GM19328 (cell line): ENCODE measurements around the gene INPP5B.
"Not testable (repeated sequence)": the region's sequence is repeated elsewhere in the genome, so short reads cannot be mapped to it uniquely, and the experiment has no call there.

ENCODE experiments used
- ATAC-seq: cut with Tn5 transposase; IDR thresholded peaks from one replicate; pipeline ENCODE4 v1.9.1; 2021; ENCODE audit warnings: mild to moderate bottlenecking, moderate library complexity; ENCODE audit not compliant: unreplicated experiment

The INPP5B gene

DNA sequence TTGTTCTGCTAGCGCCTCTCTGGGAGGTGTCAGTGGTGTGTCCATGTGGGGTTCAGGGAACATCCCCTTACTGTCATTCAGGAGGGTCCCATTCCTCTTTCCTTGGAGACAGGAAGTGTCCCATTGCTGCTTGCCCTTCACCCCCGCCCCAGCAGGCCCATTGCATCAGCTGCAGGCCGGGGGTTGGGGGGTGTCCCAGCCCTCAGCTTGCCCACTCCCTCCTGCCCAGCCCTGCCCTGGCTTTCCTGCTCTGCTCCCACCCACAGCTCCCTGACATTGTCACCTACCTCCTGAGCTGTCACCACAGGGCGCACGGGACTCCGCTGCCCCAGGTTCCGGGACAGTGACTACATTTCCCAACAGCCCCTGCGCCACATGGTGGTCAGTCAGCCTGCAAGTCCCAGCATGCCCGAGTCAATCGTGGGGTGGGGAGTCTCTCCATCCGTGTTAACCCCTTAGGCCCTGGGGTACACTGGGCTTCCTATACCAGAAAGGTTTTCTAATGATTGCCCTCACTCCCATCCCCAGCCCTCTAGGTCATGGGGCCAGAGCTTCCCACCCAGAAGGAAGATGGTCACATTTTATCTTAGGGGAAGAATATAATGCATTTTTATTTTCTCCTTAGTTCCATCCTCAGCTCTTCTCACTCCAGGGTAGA lies at the start of gene INPP5B:
TSS of gene INPP5B (minus strand) at position 351 of the 658 bp plus-strand sequence. CDS start 745 bp downstream, outside the sequence.
- ATAC-seq = peak; percentile 76

DNA sequence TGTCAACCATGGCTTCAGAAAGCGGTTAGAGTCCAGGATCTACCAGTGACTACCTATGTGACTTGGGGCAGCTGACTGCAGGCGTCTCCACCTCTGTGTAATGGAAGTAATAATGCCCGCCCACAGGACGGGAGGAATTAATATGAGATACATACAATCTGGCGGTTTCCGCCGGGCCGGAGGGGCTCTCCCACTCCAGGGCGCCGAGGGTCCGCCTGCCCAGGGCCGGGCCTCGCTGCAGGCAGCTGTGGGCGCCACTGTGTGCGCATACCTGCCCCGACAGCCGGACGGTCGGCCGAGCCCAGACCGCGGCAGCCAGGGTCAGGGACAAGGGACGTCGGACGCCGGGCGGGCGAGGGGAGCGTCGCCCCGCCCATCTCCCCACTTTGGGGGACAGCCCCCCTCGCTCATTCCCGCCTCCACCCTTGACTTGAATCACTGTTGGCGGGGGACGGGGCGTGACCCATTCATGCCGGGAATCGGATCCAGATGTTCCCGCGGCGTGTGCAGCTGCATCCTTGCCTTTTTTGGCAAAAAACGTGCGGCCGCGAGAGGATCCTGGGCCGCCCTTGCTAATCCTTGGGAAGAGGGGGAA lies 49.0 kb upstream of the INPP5B start:
- ATAC-seq = no peak

DNA sequence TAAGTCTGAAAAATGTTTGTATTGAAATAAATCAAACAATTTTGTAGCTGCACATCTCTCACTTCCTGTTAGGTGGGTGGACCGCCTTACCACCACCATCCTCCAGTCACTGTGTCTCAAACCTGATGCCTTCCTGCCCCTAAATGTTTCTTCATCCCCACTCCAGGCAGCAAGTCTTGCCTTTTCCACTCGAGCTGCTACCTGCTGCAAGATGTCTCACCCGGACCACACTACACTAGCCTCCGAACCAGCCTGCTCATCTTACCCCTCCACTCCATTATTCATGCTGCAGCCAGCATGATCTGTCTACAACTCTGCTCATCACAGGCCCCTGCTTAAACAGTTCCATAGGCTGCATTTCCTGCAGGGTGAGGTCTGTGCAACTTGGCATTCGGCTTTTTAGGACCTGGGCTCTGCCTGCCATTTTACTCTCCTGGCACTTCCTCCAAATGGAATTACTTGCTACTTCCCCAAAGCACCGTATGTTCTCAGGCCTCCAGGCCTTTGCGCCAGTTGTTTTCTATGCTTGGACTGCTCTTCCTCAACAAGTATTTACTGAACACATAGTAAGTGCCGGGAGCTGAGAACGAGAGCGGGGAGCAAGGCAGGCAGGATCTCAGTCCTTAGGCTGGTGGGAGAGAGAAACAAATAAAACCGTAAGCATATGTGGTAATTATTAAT lies 48.2 kb upstream of the INPP5B start:
- no peak for ATAC-seq

DNA sequence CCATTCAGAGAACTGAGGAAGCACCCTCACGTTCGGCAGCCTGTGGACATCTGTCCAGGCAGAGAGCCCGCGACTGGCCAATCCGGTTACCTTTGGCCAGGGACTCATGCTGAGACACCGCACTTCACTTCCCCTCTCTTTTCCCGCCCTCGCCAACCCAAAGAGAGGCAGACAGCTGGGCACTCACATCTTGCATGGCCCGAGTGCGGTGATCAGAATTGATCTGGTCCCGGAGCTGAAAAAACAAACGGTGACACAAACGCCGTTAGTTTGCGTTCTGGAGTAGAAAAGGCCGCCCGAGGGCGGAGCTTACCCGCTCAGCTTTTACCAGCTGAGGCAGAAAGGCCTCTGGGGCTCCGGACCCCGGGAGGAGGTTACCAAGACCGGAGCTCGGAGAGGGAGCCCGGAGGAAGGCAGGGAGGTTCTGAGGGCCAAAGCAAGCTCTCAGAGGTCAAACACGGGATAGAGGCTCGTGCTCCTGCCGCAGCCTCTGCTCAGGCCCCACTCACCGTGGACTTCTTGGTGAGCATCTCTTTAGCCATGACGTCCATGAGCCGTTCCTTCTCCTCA lies 42.6 kb upstream of the INPP5B start:
- peak; percentile 16 for ATAC-seq

DNA sequence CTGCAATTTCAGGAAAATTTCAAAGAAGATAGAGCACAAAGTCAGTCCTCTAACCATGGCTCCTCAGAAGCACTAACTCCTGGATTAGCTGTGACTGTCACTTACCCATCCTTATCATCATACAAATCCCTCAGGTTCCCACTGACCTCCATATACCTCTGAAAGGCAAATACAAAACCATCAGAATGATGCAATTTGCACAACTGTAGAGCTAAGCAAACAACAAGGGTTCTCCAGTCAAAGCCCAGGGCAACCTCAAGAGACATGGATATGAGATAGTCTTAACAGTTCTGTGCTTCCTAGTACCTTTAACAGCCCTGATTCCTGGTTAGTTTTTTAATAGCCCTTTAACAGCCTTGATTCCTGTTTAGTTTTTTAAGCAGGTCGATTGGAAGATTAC lies 40.8 kb upstream of the INPP5B start:
- ATAC-seq = no peak

DNA sequence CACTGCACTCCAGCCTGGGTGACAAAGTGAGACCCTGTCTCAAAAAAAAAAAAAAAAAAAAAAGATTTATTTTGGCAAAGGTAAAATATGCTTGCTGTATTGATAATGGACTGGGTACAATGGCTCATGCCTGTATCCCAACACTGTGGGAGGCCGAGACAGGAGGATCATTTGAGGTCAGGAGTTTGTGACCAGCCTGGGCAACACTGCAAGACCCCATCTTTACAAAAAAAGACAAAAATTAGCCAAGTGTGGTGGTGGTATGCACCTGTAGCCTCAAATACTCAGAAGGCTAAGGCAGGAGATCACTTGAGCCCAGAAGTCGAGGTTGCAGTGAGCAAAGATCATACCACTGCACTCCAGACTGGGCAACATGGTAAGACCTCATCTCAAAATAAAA lies 36.7 kb upstream of the INPP5B start:
- no peak for ATAC-seq

DNA sequence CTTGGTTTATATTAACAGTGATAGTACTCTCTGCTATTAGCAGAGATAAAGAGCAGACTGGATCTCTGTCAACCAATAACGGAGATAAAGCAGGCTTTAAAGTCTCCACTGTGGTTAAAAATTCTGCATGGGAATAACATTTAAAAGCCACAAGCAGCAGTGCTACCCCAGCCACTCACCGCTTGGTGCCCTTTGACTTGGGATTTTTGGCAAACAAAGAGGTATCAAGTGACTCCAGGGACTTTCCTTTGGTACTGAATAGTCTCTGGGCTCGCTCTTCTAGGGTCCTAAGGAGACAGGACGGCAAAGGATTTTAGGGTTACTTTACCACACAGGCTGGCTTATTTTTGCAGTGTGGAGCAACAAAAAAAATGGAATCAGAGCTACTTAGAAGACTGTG lies 31.7 kb upstream of the INPP5B start:
- no peak for ATAC-seq

DNA sequence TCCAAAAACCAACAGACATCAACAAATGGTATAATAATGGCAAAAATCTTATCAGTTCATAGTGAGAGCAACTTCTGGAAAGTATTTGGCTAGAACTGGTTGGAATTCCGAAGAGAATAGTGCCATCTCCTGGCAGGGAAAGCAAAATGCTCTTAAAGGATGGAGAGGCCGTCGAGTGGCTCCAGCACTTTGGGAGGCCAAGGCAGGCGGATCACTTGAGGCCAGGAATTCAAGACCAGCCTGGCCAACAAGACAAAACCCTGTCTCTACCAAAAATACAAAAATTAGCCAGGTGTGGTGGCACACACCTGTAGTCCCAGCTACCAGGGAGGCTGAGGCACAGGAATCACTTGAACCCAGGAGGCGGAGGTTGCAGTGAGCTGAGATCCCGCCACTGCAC lies 28.2 kb upstream of the INPP5B start:
- not testable (repeated sequence) for ATAC-seq

DNA sequence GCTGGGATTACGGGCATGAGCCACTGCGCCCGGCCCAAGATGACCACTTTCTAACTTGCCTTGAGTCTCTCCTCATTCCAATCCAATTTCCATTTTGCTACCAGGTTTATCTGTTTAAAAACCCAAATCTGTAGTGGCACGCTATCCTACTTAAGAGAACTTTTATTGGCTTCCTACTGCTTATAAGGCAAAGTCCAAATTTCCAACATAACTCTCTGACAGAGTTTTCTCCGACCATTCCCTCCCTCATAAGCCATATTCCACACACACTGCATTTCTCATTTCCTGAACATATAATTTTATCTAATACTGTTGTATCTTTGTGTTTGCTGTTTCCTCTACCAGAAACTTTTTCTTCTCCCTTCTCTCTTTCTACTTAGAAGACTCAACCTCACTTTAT lies 27.7 kb upstream of the INPP5B start:
- ATAC-seq = no peak

DNA sequence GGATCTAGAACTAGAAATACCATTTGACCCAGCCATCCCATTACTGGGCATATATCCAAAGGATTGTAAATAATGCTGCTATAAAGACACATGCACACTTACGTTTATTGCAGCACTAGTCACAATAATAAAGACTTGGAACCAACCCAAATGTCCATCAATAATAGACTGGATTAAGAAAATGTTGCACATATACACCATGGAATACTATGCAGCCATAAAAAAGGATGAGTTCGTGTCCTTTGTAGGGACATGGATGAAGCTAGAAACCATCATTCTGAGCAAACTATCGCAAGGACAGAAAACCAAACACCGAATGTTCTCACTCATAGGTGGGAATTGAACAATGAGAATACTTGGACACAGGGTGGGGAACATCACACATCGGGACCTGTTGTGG lies 26.8 kb upstream of the INPP5B start:
- ATAC-seq = not testable (repeated sequence)

DNA sequence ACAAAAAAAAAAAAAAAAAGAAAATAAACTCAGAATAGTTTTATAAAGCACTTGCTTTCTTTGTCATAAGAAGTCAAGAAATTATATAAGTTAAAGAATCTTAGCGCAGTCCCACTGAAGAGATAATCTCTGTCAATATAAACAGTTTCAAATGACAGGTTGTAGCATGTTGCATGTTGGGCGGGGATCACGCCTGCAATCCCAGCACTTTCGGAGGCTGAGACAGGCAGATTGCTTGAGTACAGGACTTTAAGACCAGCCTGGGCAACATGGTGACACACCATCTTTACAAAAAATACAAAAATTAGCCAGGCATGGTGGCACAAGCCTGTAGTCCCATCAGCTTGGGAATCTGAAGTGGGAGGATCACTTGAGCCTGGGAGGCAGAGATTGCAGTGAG lies 18.4 kb upstream of the INPP5B start:
- no peak for ATAC-seq

DNA sequence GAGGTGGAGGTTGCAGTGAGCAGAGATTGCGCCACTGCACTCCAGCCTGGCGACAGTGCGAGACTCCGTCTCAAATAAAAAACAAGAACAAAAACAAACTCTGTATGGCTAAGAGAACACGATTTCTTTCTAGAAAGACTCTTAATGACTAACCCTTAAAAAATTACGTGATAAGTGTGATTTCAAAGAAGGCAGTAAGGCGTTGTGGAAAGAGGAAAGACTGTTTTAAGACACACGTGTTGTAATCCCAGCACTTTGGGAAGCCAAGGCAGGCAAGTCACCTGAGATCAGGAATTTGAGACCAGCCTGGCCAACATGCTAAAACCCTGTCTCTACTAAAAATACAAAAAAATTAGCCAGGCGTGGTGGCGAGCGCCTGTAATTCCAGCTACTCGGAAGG lies 17.3 kb upstream of the INPP5B start:
- ATAC-seq = not testable (repeated sequence)

DNA sequence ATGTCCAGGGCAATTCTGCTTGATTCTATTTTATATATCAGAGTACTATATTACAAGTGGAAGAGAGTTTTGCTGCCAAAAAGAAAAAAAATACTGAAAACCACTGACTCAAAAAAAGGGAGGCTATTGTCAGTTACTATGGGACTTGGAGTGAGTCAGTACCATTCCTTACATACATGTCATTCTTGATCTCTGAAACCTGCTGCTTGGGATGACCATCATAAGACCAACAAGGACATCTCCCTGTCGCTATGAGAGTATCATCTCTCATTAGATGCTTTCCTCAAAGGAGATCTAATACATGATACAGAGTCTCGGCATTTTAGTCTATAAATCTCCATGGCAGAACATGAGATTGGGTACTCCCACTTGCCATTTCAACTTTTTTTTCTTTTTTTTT lies 11.8 kb upstream of the INPP5B start:
- no peak for ATAC-seq

DNA sequence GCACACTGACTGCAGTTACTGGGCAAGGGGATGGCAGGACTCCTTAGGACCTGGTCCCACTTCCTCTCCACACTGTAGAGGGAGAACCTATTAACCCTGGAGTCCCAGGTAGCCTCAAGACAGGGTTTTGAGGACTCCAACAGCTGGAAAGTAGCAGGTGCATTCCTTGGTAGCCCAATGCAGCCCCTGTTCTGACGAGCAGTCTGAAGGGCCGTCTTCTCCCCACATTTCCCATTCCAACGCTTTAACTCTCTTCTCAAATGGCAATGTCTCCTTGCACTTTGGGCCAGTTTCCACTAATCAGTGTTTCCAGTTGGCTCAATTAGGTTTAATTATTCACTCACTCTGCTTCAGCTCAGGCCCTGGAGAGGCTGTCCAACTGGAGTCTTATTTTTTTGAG lies 8.8 kb upstream of the INPP5B start:
- no peak for ATAC-seq

DNA sequence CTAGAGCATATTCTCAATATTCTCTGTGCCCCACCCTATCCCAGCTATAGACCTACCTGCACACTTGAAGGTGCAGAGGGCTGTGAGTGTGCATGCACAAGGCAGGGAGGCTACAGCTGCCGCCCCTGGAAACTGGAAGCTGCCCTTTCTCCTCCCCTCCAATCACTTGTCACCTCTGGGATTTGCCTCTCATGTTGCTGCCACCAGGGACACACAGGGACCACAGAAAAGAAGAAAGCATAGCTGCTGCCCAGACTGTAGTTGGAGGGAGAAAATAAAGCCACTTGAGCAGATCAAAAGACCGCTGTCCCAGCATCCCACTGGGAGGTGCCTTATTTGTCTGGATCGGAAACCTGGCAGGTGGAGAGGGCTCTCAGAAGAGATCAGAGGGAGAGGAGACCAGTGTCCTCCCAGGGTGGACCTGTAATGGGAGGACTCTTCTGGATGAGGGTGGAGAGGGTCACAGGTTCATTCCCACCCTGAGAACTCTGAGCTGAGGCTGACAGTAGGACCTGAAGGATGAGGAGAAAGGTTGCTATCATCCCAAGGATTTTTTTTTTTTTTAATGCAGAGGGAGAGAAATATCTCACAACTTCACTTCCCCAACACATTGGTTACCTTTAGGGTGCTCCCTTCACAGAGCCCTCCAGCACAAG lies 7.6 kb upstream of the INPP5B start:
- no peak for ATAC-seq

DNA sequence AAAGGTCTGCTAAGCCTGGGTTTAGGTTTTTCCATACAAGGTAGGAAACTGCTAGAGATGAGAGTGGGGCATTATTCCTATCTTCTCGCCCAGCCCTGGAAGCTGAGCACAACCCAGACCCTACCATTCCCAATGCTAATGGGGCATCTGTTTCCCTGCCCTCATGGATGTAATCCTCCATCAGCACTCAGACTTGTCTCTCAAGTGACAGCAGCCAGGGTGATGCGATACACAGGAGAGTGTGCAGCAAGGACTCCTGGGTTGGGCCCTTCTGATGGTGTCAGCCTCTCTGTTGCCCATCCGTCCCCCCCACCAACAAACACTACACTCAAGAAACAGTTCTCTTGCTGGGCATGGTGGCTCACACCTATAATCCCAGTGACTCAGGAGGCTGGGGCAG lies 5.9 kb upstream of the INPP5B start:
- no peak for ATAC-seq

DNA sequence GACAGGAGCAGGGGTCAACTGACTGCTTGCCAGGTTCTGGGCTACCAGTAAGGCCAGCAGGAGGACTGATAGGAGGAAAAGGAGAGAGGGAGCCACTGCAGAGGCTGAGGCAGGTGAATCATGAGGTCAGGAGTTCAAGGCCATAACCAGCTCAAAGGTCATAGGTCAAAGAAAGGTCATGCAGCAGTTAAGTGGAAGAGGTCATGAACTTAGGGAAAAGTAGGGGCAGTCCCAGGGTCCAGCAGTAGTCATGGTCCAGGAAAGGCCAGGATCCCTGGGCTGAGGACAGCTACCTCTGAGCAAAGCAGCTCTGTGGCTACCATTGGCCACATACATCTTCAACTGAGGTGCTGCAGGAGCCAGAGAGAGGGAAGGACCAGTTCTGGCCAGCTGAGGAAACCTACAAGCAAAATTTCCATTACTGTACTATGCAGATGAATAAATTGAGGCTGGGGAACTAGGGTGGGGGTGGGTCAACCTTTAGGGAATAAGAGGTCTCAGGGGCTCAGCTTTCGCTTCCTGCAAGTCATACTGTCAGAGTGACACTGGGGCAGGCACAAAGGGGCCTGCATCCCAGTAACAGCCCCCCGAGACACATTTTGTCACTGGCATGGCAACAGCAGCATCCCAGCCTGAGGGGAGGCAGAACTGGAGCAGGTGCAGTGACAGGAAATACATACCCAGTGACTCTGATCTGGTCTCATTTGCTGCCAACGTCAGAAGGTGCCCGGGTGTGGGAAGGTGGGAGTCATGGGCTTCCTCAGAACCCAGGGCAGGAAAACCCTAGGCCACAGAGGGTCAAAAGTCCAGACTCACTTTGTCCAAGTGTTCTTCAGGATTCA lies 5.2 kb upstream of the INPP5B start:
- ATAC-seq = no peak

DNA sequence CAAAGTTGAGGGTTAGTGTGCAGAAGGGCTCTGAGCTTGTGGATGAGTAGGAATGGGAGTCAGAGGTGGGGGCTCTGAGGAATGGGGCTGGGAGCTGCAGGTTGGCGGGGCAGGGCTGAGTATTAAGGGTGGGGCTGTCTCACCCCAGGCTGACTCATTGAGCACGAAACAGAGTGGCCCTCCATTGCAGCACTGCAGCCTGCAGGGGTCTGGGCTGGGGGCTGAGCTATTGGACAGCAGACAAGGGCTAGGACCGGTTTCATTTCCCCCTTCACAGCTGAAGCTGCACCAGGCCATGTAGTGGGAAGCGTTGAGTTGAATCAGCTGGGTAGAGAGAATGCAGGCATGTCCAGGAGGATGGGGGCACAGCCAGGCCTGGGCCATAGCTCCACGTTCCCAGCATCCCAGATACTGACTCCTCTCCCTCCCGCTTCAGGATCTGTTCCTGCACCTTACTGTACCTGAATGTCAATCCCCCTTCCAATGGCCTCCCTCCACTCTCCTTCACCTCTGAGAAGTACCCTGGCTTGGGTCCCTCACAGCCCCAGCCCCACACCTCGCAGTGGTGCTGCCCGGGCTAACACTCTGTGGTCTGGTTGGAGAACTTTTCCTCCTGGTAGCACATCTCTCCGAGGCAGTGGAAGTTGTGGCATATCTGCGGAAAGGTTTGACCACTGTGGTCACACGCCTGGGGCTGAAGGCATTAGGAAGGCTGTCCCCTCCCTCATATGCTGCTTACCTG lies 4.4 kb upstream of the INPP5B start:
- ATAC-seq = no peak

DNA sequence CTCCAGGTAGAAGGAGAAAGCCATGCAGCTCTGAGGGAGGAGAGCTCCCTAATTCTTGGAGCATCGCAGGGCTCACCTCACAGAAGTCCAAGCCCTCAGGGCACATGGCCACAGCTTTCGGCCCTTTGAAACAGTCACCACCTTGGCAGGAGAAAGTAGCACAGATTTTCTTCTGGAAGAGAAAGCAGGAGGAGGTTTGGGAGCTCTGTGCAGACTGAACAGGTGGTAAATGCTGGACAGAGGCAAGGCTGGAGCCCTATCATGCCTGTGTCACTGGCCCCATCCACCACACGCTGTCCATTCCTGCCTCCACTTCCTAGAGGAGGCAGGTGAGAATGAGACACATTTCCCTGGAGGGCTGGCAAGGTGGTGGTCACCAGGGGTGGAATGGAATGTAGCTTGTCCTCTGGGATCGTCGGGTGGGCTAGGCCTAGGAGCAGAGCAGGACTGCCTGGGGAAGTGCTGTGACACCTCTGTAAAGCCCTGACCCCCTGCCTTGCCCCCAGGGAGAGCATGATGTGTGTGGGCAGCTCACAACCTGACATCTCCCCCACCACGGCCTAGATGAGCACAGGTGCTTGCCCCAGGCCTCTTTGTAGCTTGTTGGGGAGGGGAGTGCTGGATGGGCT lies 2.8 kb upstream of the INPP5B start:
- ATAC-seq = no peak
